Hematopoietic multipotent progenitor cell treated with erythropoietin and hydrocortisone succinate and interleukin-3 and kit ligand, for 6 days (in vitro differentiated cells): ENCODE results near the gene CBFA2T3.

Experiments used
- DNase-seq: peaks from one replicate; pipeline ENCODE4 v3.0.0-alpha.2; 2015

CBFA2T3 gene

GRCh38 chr16:88830783-88831182 is 146.2 kb downstream of the CBFA2T3 start:
- no peak for DNase-seq

- DNase-seq: no peak
These were observed 146.7 kb downstream of the CBFA2T3 start for GRCh38 chr16:88830258-88830657.

- DNase-seq: no peak
These were observed 148.3 kb downstream of the CBFA2T3 start for GRCh38 chr16:88828711-88829110.

- no peak for DNase-seq
These were observed 149.3 kb downstream of the CBFA2T3 start for GRCh38 chr16:88827727-88828126.

- no peak for DNase-seq
These were observed 150.8 kb downstream of the CBFA2T3 start for GRCh38 chr16:88826070-88826840.

- DNase-seq: no peak
These were observed 151.9 kb downstream of the CBFA2T3 start for GRCh38 chr16:88825146-88825545.
